Left ventricle myocardium superior (tissue), 1 donor: ENCODE measurements around the gene TAF6L. TPM values are rescaled to one million over a fixed set of nuclear protein-coding genes. Genes with fewer than 3 reads are reported as not detected.
A peak's percentile ranks its signal among the peaks of the same experiment; 100 is the strongest.
"Not testable (repeated sequence)": the region's sequence is repeated elsewhere in the genome, so short reads cannot be mapped to it uniquely, and the experiment has no call there.

ENCODE experiments used
- ATAC-seq: fragments of 200-7000 bp; cut with Tn5 transposase; one replicate; pipeline ENCODE4 v1.9.1; 2020; ENCODE audit warnings: mild to moderate bottlenecking, moderate library complexity
- DNase-seq: peaks from one replicate; pipeline ENCODE4 v3.0.0-alpha.2; 2020
- intact Hi-C: fragments of 100-400 bp; cut with micrococcal nuclease; formaldehyde crosslinking; loops from one replicate; pipeline ENCODE4 v1.11.0; 2022
- long read RNA-seq: library from polyadenylated mRNA; unstranded; transcript quantifications from one replicate; pipeline ENCODE4 v2.0.0, GENCODE V29; 2021
- total RNA-seq: library from RNA; stranded (reverse); fragmentation: NEBNext Ultra II Directional; extraction: Animal tissue kit (Norgen Biotek cat#: 25700); gene quantifications from one replicate; pipeline ENCODE4 v1.2.1, GENCODE V29; 2021
- donor health status: DM: no; HTN: yes; CAD: no; lungs with severe emphysema.

TAF6L gene, protein sequence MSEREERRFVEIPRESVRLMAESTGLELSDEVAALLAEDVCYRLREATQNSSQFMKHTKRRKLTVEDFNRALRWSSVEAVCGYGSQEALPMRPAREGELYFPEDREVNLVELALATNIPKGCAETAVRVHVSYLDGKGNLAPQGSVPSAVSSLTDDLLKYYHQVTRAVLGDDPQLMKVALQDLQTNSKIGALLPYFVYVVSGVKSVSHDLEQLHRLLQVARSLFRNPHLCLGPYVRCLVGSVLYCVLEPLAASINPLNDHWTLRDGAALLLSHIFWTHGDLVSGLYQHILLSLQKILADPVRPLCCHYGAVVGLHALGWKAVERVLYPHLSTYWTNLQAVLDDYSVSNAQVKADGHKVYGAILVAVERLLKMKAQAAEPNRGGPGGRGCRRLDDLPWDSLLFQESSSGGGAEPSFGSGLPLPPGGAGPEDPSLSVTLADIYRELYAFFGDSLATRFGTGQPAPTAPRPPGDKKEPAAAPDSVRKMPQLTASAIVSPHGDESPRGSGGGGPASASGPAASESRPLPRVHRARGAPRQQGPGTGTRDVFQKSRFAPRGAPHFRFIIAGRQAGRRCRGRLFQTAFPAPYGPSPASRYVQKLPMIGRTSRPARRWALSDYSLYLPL
- total RNA-seq: 8.8 TPM
- long read RNA-seq, transcript TAF6L-201 (11 exons, 2,116 nt): major isoform, 10 of 23 reads
- long read RNA-seq, partial matches to known transcripts: 4 of 23 reads
- long read RNA-seq, other reads (novel, unspliced or antisense): 9 of 23 reads

DNA sequence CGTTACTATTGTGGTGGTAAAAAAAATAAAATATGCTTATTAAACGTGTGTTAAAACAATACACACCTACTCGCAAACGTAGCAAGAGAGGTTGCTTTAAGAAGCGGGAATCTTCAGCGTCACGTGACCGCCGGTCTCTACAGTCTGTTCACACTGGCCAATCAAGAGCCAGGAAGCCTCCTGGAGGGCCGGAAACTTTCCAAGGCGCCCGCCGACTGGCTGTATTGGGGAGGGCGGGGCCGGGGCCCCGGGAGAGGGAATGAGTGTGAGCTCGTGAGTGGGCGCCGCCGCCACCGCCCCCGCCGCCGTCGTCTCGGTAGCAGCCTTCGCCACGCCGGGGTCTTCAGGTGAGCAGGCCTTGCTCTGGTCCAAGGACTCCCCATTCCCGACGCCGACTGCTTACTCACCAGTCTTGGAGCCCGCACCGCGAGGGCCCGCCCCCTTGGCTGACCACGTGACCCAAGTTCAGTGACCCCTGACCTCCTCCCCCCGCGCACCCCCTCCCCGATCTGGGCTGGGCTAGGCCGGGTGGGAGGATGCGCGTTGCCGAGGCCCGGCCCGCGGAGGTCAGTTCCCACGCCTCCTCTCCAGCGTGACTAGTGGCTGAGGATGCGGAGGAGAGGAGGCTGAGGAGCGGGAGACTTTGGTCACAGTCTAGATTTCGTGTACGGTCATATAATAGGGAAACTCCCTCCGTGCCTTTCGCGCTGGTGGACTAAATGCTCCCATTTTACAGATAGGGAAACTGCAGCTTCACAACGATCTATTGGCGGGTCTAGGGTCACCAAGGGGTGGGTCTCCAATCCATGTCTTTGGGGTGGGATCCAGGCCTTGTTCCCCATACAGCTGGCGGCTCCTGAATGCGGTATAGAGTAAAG, at the start of gene TAF6L:
Gene TAF6L, plus strand, starts transcription at position 253 of the 878 bp plus-strand sequence. CDS start 4,388 bp downstream, outside the sequence.
- intact Hi-C loops: no loop called here
- peak; percentile 98 for ATAC-seq

DNA sequence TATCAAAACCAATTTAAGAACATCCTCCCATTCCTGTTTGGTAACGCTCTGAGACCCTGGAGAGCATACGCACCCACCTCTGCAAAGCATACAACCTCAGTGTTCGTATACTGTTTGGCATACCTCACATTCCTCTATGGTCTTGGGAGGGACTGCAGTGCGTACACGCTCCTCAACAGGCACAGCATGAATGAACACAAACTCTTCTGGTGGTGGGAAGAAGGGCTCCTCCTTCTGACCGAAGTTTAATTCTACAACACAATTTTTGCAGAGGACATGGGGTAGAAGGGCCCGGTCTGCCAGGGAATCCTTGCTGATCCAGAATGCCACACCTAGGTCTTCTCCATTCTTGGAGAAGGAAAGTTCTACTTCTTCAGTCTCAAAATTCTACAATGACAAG, 49.2 kb upstream of the TAF6L start:
- intact Hi-C loops: no loop called here
- ATAC-seq (no peak), DNase-seq (no peak)

More for the DNA sequence above, at the start of gene TAF6L:
- peak; percentile 99 for DNase-seq

DNA sequence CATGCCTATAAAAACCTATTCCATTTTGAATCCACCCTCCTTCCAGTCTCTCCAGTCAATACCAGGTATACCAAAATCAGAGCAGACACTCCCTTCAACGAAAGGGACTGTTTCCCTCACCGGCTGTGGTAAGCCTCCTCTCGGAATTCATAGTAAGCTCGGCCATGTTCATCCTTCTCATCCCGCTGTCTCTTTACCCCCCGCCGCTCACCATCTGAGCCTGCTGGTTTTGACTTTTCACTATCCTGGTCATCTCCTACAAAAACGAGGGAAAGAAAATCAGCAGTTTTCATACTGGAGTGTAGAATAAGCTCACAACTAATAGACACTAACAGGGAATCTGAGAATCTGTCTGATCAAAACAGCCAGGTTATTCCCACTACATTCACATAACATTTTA, 47.0 kb upstream of the TAF6L start:
- ATAC-seq (no peak), DNase-seq (no peak)
- intact Hi-C loops: no loop called here

DNA sequence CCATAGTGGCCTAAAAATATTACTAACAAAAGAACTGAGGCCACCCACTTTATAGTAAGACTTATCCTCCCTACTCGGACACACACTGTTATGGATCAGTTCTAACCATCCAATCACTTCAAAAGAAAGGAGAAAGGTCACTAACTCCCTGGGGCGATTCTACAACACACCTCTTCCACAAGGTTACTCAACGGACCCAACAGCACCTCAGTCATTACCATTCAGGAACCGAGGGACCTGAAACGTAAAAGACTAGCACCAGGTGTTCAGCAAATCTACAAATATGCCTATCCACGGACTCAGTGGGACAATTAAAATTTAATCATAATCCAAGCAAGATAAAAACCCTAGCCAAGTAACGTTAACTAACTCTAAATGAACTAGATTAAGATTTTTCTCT, 45.5 kb upstream of the TAF6L start:
- no peak for ATAC-seq
- intact Hi-C loops: no loop called here

DNA sequence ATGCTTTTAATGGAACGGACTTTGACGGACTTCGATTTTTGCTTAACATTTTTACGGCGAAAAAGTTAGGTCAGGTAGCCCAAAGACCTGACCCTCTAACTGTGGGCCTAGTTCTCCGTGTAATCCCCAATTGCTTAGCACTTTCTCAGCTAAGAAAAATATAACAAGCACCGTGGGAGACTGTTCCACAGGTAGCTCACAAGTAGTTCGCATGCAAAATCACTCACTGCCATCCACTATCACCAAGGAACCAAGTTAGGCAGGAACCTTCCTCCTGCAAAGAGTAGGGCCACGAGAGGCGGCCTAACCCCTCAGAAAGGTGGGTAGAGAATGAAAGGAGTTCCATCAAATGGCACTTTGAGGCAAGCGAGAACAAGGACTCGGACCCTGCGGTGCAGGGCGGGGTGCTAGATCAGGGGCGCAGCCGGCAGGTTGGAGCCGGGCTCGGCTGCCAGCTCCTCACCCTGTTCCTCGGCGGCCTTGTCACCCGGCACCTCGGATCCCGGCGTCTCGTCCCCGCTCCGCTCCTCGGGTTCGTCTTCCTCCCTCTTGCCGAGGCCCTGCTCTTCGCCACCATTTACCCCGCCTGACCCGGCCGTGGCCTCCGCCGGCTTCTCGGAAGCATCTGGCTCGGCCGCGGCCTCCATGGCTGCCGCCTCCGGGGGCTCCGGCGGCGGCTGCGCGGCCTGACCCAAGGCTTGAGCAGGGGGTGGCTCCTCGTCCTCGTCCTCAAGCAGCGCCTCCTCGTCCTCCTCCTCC, 44.9 kb upstream of the TAF6L start:
- intact Hi-C loops: no loop called here
- ATAC-seq: no peak
- no peak for DNase-seq

More for the DNA sequence above, 45.5 kb upstream of the TAF6L start:
- DNase-seq: no peak

DNA sequence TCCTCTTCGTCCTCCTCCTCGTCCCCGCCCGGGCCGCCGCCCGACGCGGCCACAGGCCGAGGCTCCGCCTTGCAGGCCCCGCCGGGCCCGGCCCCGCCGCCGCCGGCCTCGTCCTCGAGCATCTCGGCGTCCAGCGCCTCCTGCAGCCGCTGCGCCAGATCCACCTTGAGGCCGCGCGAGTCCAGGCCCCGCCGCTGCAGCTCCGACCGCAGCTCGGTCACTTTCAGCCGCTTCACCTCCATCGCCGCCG, 44.4 kb upstream of the TAF6L start:
- intact Hi-C loops: no loop called here
- DNase-seq: no peak
- ATAC-seq: peak; percentile 3

DNA sequence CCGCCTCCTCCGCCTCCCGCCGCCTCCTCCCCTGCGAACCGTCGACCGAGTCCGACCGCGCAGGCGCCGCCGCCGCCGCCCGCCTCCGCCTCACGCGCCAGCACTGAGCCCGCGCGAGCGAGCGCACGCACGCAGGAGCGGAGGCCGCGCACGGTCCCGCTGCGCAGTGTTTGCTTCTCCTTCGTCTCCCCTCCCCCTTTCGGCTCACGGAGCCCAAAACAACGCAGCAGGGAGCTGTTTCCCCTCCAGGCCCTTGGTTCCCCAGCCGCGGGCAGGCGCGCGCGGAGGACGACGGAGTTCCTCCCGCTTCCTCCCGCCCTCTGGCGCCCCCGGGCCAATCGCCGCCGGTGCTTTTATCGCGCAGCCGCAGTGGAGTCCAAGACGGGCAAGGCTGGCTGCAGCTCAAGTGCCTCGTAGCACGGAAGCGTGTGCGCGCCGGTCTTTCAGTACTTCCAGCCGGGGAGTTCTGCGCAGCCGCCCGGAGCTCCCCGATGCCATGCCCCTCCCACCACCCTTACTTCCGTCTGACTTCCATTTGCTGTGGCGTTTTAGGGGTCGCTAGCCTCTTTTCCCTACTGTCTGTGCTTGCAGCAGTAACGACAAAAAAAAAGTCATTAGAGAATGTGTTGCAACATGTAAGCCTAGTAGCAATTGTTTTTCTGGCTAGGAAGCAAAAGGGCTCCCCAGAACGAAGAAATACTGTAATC, 43.9 kb upstream of the TAF6L start, which contains the start of gene HNRNPUL2:
Gene HNRNPUL2, minus strand, starts transcription at position 293 of the 707 bp plus-strand sequence. CDS start 301 bp downstream, outside the sequence.
- DNase-seq (peak; percentile 99), ATAC-seq (peak; percentile 93)
- intact Hi-C loops: no loop called here

DNA sequence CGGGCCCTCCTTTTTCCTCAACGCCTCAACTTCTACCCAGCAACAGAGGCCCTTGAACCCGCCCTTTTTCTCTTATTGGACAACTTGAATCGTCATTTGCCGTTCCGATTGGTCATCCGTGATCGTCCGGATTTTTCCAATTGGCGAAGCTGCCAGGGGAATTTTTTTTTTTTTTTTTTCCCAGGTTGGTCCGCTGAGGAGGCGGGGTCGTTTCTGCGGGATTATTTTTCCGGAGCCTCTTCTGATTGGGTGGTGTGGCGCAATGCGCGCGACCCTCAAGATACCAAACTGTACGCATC, 43.4 kb upstream of the TAF6L start:
- intact Hi-C loops: no loop called here
- peak; percentile 84 for DNase-seq
- peak; percentile 80 for ATAC-seq

DNA sequence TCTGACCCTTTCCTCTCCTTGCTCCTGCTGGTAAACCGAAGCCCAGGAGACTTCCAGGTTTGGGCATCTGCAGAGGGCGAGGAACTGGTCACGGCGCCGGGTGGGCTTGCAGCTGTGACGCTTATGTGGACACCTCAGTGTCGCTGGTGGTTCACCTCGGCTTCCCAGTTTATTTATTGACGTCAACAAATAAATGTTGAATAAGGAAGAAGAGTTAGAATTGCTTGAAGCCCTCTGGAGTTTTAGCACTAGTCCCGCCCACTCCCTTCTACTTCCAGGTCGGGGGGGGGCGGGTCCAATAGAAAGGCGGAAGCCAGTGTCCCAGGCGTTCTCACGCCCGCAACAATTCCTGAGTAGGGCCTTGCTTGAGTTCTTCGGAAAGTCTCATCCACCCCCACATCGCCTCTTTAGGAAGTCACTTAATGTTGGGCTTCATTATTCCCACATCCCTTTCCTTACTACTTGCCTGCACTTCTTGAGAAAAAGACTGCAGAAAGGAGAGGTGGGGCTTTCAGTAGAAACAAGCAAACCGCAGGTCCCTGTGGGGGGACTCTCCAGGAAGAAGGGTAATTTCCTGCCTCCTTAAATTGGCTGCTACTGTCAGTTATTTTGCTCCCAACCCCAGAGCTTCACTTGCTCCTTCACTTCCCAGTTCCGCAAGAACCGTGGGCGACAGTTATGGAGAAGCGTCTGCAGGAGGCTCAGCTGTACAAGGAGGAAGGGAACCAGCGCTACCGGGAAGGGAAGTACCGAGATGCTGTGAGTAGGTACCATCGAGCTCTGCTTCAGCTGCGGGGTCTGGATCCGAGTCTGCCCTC, 42.8 kb upstream of the TAF6L start, which contains the start of gene TTC9C:
Gene TTC9C, plus strand, starts transcription at position 316 of the 818 bp plus-strand sequence. Its CDS starts 363 bp downstream, at position 679.
- peak; percentile 88 for DNase-seq
- intact Hi-C loops: no loop called here
- peak; percentile 70 for ATAC-seq

DNA sequence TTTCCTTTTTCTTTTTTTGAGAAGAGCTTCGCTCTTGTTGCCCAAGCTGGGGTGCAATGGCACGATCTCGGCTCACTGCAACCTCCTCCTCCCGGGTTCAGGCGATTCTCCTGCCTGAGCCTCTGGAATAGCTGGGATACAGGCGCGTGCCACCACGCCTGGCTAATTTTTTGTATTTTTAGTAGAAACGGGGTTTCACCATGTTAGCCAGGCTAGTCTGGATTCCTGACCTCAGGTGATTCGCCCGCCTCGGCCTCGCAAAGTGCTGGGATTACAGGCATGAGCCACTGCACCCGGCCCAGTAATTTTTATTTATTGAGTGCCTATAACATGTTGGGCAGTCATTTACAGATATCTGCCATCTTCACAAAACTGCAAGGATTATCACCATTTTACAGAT, 41.1 kb upstream of the TAF6L start:
- ATAC-seq, DNase-seq, intact Hi-C loops: not testable (repeated sequence)

DNA sequence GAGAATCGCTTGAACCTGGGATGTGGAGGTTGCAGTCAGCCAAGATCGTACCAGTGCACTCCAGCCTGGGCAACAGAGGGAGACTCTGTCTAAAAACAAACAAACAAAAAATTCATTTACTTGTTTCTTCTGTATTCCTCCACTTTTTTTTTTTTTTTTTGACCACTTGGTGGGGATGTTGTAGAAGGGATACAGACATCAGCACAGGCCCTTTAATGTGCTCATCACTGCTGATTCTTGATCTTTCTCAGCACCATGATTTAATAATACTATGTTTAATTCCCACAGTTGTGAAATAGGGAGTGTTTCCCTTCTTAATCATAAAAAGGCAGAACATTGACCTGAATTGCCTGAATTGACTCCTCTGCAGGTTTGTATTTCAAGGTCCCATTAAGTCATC, 38.4 kb upstream of the TAF6L start:
- DNase-seq: no peak
- ATAC-seq: no peak
- intact Hi-C loops: no loop called here

DNA sequence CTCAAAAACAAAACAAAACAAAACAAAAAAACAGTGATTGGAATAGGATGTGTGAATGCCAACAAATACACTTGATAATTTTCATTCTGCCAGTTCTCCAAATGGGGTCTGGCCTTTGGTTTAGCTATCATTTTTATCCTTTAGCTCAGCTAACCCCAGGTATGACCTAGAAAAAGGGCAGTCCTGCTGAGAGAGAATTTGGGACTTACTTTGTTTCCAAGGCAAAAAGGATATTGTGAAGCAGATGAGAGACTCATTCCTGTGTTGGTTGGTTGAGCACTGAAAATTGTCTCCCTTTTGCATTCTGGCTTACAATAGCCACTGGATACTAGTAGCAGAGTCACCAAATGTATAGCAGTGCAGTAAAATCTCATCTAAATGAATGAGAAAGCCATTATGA, 34.0 kb upstream of the TAF6L start:
- DNase-seq (no peak), ATAC-seq (no peak)
- intact Hi-C loops: no loop called here

DNA sequence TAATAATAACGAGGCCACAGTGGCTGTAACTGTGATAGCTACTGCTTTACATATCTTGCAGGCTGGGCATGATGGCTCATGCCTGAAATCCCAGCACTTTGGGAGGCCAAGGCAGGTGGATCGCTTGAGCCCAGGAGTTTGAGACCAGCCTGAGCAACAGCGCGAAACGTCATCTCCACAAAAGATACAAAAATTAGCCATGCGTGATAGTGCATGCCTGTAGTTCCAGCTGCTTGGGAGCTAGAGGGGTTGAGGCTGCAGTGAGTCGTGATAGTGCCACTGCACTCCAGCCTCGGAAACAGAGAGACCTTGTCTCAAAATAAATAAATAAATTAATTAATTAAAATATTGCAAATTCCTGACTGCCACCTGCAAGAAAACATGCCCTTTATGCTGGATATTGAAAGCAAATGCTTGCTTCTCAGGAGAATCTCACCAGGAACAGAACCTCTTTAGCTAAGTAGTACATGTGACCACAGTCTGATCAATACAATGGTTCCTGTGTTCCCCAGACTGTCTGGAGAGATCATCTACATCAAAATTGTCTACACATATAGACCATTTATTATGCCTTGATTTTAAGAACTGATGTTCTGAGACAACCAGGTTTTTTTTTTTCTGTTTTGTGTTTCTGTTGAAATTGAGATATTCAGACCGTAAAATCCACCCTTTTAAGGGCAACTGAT, 23.6 kb upstream of the TAF6L start:
- no peak for ATAC-seq
- intact Hi-C loops: no loop called here
- DNase-seq: no peak

DNA sequence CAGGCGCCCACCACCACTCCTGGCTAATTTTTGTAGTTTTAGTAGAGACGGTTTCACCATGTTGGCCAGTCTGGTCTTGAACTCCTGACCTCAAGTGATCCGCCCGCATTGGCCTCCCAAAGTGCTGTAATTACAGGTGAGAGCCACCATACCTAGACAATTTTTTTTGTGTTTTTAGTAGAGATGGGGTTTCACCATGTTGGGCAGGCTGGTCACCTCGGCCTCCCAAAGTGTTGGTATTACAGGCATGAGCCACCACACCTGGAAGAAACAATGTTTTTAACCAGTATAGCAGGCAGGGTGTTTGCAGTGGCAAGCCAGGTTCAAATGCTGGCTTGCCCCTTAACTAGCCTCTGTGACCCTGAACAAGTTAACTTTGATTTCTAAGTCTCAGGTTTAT, 21.3 kb upstream of the TAF6L start:
- ATAC-seq, intact Hi-C loops, DNase-seq: not testable (repeated sequence)

DNA sequence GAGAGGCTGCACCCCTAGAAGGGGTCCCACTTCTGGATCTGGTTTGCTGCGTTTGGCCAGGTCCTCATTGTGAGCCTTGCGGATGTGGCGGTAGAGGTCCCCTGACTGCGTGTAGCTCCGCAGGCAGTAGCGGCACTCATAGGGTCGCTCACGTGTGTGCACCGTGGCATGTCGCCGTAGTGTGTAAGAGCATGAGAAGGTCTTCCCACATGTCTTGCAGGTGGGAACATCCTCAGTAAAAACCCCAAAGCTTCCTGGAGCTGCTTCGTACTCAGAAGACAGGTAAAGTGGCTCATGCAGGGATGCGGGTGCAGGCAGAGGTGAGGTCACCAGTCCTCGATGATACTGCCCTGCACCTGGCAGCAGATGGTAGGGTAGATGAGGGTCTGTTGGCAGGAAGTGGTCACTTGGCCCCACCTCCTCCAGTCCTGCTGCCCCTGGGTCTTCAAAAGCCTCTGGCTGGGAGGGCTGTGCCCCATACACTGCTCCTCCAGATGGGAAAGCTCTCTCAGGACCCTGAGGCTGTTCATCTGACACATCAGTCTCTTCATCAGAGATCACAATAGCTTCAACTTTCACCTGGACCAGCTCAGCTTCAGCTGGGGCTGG, 18.9 kb upstream of the TAF6L start:
- DNase-seq (no peak), ATAC-seq (no peak)
- intact Hi-C loops: no loop called here

DNA sequence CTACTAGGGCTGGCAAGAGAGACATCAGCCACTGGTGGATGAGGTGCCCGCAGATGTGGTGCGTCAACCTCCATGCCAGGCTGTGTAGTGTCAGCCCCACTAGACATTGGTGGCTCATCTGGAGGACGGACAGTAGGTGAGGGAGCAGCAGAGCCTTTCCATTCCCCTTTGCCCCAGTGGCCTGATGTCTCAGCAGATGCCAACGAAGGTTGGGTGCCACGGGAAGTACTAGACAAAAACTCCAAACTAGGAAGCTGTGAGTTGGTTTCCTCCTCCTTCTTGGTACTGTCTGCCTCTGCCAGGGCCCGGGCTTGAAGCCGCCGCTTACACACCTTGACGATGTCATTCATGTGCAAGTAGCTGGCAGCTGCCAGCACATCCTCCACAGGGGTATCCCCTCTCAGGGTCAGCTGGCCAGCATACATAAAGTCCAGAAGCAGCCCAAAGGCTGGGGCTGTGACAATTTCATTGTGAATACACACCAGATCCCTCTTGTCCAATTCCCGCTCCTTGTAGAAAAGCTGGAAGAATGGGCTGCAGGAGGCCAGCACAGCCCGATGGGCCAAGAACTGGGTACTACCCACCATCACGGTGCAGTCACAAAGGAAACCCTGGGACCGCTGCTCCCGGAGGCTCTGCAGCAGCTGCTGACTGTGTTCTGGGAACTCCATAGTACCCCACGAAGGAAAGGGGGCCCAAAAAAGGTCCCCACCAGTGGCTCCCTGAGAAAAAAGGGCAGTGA, 18.0 kb upstream of the TAF6L start:
- peak; percentile 1 for ATAC-seq
- no peak for DNase-seq
- intact Hi-C loops: no loop called here
